ENCODE data around the gene METTL18.
A peak's percentile ranks its signal among the peaks of the same experiment; 100 is the strongest.
"Not testable (repeated sequence)": the region's sequence is repeated elsewhere in the genome, so short reads cannot be mapped to it uniquely, and the experiment has no call there.

METTL18 gene

GRCh38 chr1:169794530-169795416, at the start of gene METTL18:
TSS of gene METTL18 (minus strand) at chr1:169794907. CDS start at chr1:169793695, 1,212 bp downstream.
- DNase-seq: peak; percentile 79

GRCh38 chr1:169838942-169839341, 44.2 kb upstream of the METTL18 start:
- DNase-seq: no peak

- no peak for DNase-seq
Measured at GRCh38 chr1:169836198-169836597, 41.5 kb upstream of the METTL18 start.

GRCh38 chr1:169835647-169836046, 40.9 kb upstream of the METTL18 start:
- no peak for DNase-seq

- DNase-seq: no peak
Measured at GRCh38 chr1:169834869-169835268, 40.2 kb upstream of the METTL18 start.

GRCh38 chr1:169833179-169833901, 38.6 kb upstream of the METTL18 start:
- DNase-seq: no peak

GRCh38 chr1:169829671-169830070, 35.0 kb upstream of the METTL18 start:
- DNase-seq: no peak

GRCh38 chr1:169824153-169824552, 29.4 kb upstream of the METTL18 start:
- DNase-seq: no peak

- DNase-seq: no peak
Measured at GRCh38 chr1:169821500-169821899, 26.8 kb upstream of the METTL18 start.

GRCh38 chr1:169816617-169817016, 21.9 kb upstream of the METTL18 start:
- no peak for DNase-seq

GRCh38 chr1:169814265-169814664, 19.6 kb upstream of the METTL18 start:
- no peak for DNase-seq

- no peak for DNase-seq
Measured at GRCh38 chr1:169812131-169812530, 17.4 kb upstream of the METTL18 start.

GRCh38 chr1:169811418-169812035, 16.8 kb upstream of the METTL18 start:
- DNase-seq: not testable (repeated sequence)

- no peak for DNase-seq
Measured at GRCh38 chr1:169809370-169810095, 14.8 kb upstream of the METTL18 start.

GRCh38 chr1:169804941-169805340, 10.2 kb upstream of the METTL18 start:
- DNase-seq: no peak

- DNase-seq: no peak
Measured at GRCh38 chr1:169802888-169803287, 8.2 kb upstream of the METTL18 start.

- DNase-seq: no peak
Measured at GRCh38 chr1:169797281-169797680, 2.6 kb upstream of the METTL18 start.

GRCh38 chr1:169796274-169796810, 1.6 kb upstream of the METTL18 start:
- no peak for DNase-seq

GRCh38 chr1:169795687-169796086, 980 bp upstream of the METTL18 start:
- no peak for DNase-seq

GRCh38 chr1:169793730-169794129, 977 bp downstream of the METTL18 start:
- DNase-seq: no peak

GRCh38 chr1:169788402-169788801, 6.3 kb downstream of the METTL18 start:
- no peak for DNase-seq

GRCh38 chr1:169786974-169787373, 7.7 kb downstream of the METTL18 start:
- DNase-seq: no peak

GRCh38 chr1:169785267-169785666, 9.4 kb downstream of the METTL18 start:
- DNase-seq: no peak

Data from GF-D8 (cell line).